Activated B cell treated with CpG ODN at 0.5 μM for 24 hours (primary cell): ENCODE results near the gene GBX2. TPM values are rescaled to one million over a fixed set of nuclear protein-coding genes. Genes with fewer than 3 reads are reported as not detected.

Experiments
- ATAC-seq: fragments of 200-7000 bp; cut with Tn5 transposase; one replicate; pipeline ENCODE4 v1.10.0; 2021; ENCODE audit warnings: low read depth, mild to moderate bottlenecking, moderate library complexity
- CTCF ChIA-PET: fragments of 350-600 bp; sonication (Branson Sonifier 250); formaldehyde crosslinking; loops from one replicate; lab custom pipeline; 2021; ENCODE audit warnings: antibody characterized with exemption; lab: Charles Lee
- POLR2A ChIA-PET: fragments of 350-600 bp; sonication (Branson Sonifier 250); formaldehyde crosslinking; loops from one replicate; lab custom pipeline; 2021; ENCODE audit warnings: antibody characterized with exemption; lab: Charles Lee
- DNase-seq: peaks from one replicate; pipeline ENCODE4 v3.0.0; 2022
- H3K27ac Mint-ChIP-seq: one replicate; pipeline ENCODE4 v1.8.0; 2020; ENCODE audit warnings: mixed read lengths
- H3K27me3 Mint-ChIP-seq: one replicate; pipeline ENCODE4 v1.8.0; 2021; ENCODE audit warnings: mixed read lengths
- H3K36me3 Mint-ChIP-seq: one replicate; pipeline ENCODE4 v1.8.0; 2021; ENCODE audit warnings: low read depth, mixed read lengths
- H3K4me1 Mint-ChIP-seq: one replicate; pipeline ENCODE4 v1.8.0; 2021; ENCODE audit warnings: mixed read lengths
- H3K4me3 Mint-ChIP-seq: one replicate; pipeline ENCODE4 v1.8.0; 2020; ENCODE audit warnings: mild to moderate bottlenecking, mixed read lengths
- H3K9me3 Mint-ChIP-seq: one replicate; pipeline ENCODE4 v1.8.0; 2020; ENCODE audit warnings: mixed read lengths
- intact Hi-C: fragments of 100-400 bp; cut with micrococcal nuclease; formaldehyde crosslinking; loops from one replicate; pipeline ENCODE4 v1.15.1; 2024
- total RNA-seq: library from RNA; stranded (reverse); gene quantifications from 2 replicates; pipeline ENCODE4 v1.2.3, GENCODE V29; 2022
- TF ChIP-seq, protein P1 (sequence below): fragments of 200-600 bp; IDR thresholded peaks from one replicate; pipeline ENCODE4 v1.8.0; 2022; ENCODE audit warnings: antibody characterized with exemption, mild to moderate bottlenecking

GBX2 gene
- total RNA-seq, 1 donor from 2014 or later: not detected

GRCh38 chr2:236167297-236168109, 683 bp downstream of the GBX2 start:
- no peaks in the 10 kb centered on the region for H3K9me3 Mint-ChIP-seq
- peaks cover 59% of the 10 kb centered on the region for H3K27me3 Mint-ChIP-seq
- no peak for ATAC-seq
- no peak overlapping the region for H3K4me3 Mint-ChIP-seq
- TF ChIP-seq, protein P1, sequence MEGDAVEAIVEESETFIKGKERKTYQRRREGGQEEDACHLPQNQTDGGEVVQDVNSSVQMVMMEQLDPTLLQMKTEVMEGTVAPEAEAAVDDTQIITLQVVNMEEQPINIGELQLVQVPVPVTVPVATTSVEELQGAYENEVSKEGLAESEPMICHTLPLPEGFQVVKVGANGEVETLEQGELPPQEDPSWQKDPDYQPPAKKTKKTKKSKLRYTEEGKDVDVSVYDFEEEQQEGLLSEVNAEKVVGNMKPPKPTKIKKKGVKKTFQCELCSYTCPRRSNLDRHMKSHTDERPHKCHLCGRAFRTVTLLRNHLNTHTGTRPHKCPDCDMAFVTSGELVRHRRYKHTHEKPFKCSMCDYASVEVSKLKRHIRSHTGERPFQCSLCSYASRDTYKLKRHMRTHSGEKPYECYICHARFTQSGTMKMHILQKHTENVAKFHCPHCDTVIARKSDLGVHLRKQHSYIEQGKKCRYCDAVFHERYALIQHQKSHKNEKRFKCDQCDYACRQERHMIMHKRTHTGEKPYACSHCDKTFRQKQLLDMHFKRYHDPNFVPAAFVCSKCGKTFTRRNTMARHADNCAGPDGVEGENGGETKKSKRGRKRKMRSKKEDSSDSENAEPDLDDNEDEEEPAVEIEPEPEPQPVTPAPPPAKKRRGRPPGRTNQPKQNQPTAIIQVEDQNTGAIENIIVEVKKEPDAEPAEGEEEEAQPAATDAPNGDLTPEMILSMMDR: no peak
- intact Hi-C loops: no loop called here
- H3K36me3 Mint-ChIP-seq: no peaks in the 10 kb centered on the region
- ChIA-PET POLR2A (no interaction called here), CTCF (no interaction called here)
- DNase-seq: no peak
- peaks cover 10% of the 10 kb centered on the region for H3K4me1 Mint-ChIP-seq
- no peak overlapping the region for H3K27ac Mint-ChIP-seq

DNA sequence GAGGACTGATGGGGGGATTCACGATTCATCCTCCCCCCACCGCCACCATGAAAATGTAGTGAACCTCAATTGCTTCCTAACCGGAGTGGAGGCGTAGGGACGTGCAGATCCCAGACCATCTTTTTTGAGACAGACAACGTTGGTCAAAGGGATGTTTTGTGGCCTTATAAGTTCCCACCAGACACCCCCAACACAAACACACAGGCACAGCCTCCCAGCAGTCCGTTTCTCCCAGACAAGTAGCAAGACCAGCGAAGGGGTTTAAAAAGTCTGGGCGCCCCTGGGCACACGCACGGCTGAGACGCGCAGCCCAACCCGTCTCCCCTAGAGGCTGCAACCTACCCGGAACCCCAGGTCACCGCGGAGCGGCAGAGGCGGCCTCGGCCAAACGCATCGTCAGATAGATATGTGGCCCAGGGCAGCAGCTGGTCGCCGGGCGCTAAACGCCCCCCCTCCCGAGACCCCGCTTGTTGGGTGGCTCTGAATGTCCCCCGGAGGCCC, 1.3 kb downstream of the GBX2 start:
- no peak overlapping the region for H3K27ac Mint-ChIP-seq
- H3K4me1 Mint-ChIP-seq: peaks cover 10% of the 10 kb centered on the region
- intact Hi-C loops: no loop called here
- DNase-seq (no peak), ATAC-seq (no peak)
- no peak overlapping the region for H3K4me3 Mint-ChIP-seq
- H3K27me3 Mint-ChIP-seq: peaks cover 59% of the 10 kb centered on the region
- no peaks in the 10 kb centered on the region for H3K9me3 Mint-ChIP-seq
- CTCF ChIA-PET: no interaction called here
- H3K36me3 Mint-ChIP-seq: no peaks in the 10 kb centered on the region
- POLR2A ChIA-PET: no interaction called here
- TF ChIP-seq, protein P1: no peak

- peaks cover 10% of the 10 kb centered on the region for H3K4me1 Mint-ChIP-seq
- no peak for ATAC-seq
- POLR2A ChIA-PET: no interaction called here
- H3K9me3 Mint-ChIP-seq: no peaks in the 10 kb centered on the region
- intact Hi-C loops: no loop called here
- CTCF ChIA-PET: no interaction called here
- DNase-seq: no peak
- H3K27me3 Mint-ChIP-seq: peaks cover 60% of the 10 kb centered on the region
- TF ChIP-seq, protein P1: no peak
- H3K27ac Mint-ChIP-seq: no peak overlapping the region
- H3K4me3 Mint-ChIP-seq: no peak overlapping the region
- no peaks in the 10 kb centered on the region for H3K36me3 Mint-ChIP-seq
Observed at GRCh38 chr2:236165842-236166795, 2.1 kb downstream of the GBX2 start.

- Mint-ChIP-seq H3K27ac (no peak overlapping the region), H3K4me3 (no peak overlapping the region), H3K36me3 (no peaks in the 10 kb centered on the region), H3K27me3 (peaks cover 59% of the 10 kb centered on the region), H3K9me3 (no peaks in the 10 kb centered on the region), H3K4me1 (peaks cover 10% of the 10 kb centered on the region)
- DNase-seq (no peak), ATAC-seq (no peak)
- CTCF ChIA-PET: no interaction called here
- POLR2A ChIA-PET: no interaction called here
- intact Hi-C loops: no loop called here
- TF ChIP-seq, protein P1: no peak
Observed at GRCh38 chr2:236164925-236165841, 3.0 kb downstream of the GBX2 start.
